GM18502 (cell line): ENCODE measurements around the gene VEPH1.

Experiments used
- ATAC-seq: cut with Tn5 transposase; IDR thresholded peaks from one replicate; pipeline ENCODE4 v1.9.1; 2021; ENCODE audit warnings: mild to moderate bottlenecking; ENCODE audit not compliant: unreplicated experiment, poor library complexity

VEPH1 gene

GRCh38 chr3:157502916-157503595, at the start of gene VEPH1:
TSS of gene VEPH1 (minus strand) at chr3:157503416. CDS start at chr3:157495349, 8,067 bp downstream.
- ATAC-seq: no peak

- ATAC-seq: peak; percentile 72
These were observed 48.7 kb upstream of the VEPH1 start for GRCh38 chr3:157551961-157552360.

- no peak for ATAC-seq
These were observed 46.3 kb upstream of the VEPH1 start for GRCh38 chr3:157549498-157549897.

- no peak for ATAC-seq
These were observed 41.4 kb upstream of the VEPH1 start for GRCh38 chr3:157544501-157545130.

- no peak for ATAC-seq
These were observed 40.4 kb upstream of the VEPH1 start for GRCh38 chr3:157543501-157544035.

- ATAC-seq: no peak
These were observed 39.7 kb upstream of the VEPH1 start for GRCh38 chr3:157542711-157543500.

- ATAC-seq: no peak
These were observed 38.5 kb upstream of the VEPH1 start for GRCh38 chr3:157541506-157542236.

GRCh38 chr3:157540656-157541055, 37.4 kb upstream of the VEPH1 start:
- ATAC-seq: no peak

- no peak for ATAC-seq
These were observed 32.5 kb upstream of the VEPH1 start for GRCh38 chr3:157535667-157536066.

GRCh38 chr3:157534725-157535161, 31.5 kb upstream of the VEPH1 start:
- no peak for ATAC-seq

GRCh38 chr3:157533298-157534070, 30.3 kb upstream of the VEPH1 start:
- ATAC-seq: no peak

- ATAC-seq: peak; percentile 93
These were observed 29.5 kb upstream of the VEPH1 start for GRCh38 chr3:157532529-157533297.

- no peak for ATAC-seq
These were observed 28.6 kb upstream of the VEPH1 start for GRCh38 chr3:157531771-157532170.

- ATAC-seq: no peak
These were observed 28.1 kb upstream of the VEPH1 start for GRCh38 chr3:157531301-157531660.

GRCh38 chr3:157530637-157531300, 27.6 kb upstream of the VEPH1 start:
- no peak for ATAC-seq

- ATAC-seq: no peak
These were observed 26.5 kb upstream of the VEPH1 start for GRCh38 chr3:157529751-157530150.

- no peak for ATAC-seq
These were observed 25.9 kb upstream of the VEPH1 start for GRCh38 chr3:157529085-157529484.

GRCh38 chr3:157527131-157527881, 24.1 kb upstream of the VEPH1 start:
- no peak for ATAC-seq
